Stimulated activated naive CD8-positive, alpha-beta T cell treated with anti-CD3 and anti-CD28 coated beads, Interleukin-15, Interleukin-2, amounts not matched to agents 100 ng/mL and 50 ng/mL, for 24 hours (primary cell): ENCODE measurements around the gene MATN1.

Source experiments
- H3K27ac Mint-ChIP-seq: one replicate; pipeline ENCODE4 v1.8.0; 2021; ENCODE audit warnings: mild to moderate bottlenecking, mixed read lengths
- H3K27me3 Mint-ChIP-seq: one replicate; pipeline ENCODE4 v1.8.0; 2021; ENCODE audit warnings: mixed read lengths
- H3K36me3 Mint-ChIP-seq: one replicate; pipeline ENCODE4 v1.8.0; 2021; ENCODE audit warnings: low read depth, mixed read lengths
- H3K4me1 Mint-ChIP-seq: one replicate; pipeline ENCODE4 v1.8.0; 2021; ENCODE audit warnings: low read depth, mixed read lengths
- H3K4me3 Mint-ChIP-seq: one replicate; pipeline ENCODE4 v1.8.0; 2021; ENCODE audit warnings: mild to moderate bottlenecking, mixed read lengths
- H3K9me3 Mint-ChIP-seq: one replicate; pipeline ENCODE4 v1.8.0; 2021; ENCODE audit warnings: mixed read lengths

MATN1 gene

DNA sequence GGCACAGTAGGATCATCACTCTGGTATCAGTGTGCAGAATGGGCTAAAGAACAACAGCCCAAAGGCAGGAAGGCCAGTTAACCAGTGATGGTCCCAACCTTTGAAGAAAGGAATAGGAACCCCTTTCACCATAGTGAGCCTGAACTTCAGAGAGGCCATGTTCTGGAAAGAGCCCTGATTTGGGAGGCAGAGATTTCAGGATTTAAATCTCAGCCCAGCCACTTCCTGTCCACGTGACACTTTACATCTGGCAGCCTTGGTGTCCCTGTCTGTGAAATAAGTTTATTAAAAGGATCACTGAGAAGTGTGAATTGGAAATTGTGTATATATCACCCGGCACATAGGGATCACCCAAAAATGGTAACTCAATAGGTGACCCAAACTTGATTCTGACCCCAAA is 13.0 kb downstream of the MATN1 start:
- peaks cover under 1% of the 10 kb centered on the region for H3K36me3 Mint-ChIP-seq
- peaks cover 10% of the 10 kb centered on the region for H3K27me3 Mint-ChIP-seq
- no peak overlapping the region for H3K4me3 Mint-ChIP-seq
- no peak overlapping the region for H3K27ac Mint-ChIP-seq
- no peaks in the 10 kb centered on the region for H3K4me1 Mint-ChIP-seq
- H3K9me3 Mint-ChIP-seq: no peaks in the 10 kb centered on the region

DNA sequence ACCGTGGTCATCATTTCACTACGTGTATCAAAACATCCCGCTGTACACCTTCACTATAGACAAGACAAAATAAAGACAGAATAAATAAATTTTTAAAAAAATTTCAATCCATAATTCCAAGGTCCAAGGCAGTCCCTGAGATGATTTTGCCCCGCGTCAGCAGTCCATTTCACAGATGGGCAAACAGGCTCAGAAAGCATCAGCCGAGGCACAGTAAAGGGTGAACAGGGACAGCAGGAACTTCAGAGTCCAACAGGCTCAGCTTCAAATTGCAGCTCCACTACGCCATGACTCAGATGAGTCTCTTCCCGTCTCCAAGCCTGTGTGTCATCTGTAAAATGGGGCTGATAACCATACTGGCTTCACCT is 15.0 kb downstream of the MATN1 start:
- H3K27ac Mint-ChIP-seq: no peak overlapping the region
- H3K9me3 Mint-ChIP-seq: no peaks in the 10 kb centered on the region
- H3K4me1 Mint-ChIP-seq: no peaks in the 10 kb centered on the region
- H3K4me3 Mint-ChIP-seq: no peak overlapping the region
- peaks cover 10% of the 10 kb centered on the region for H3K27me3 Mint-ChIP-seq
- no peaks in the 10 kb centered on the region for H3K36me3 Mint-ChIP-seq

- H3K9me3 Mint-ChIP-seq: no peaks in the 10 kb centered on the region
- peaks cover 10% of the 10 kb centered on the region for H3K27me3 Mint-ChIP-seq
- H3K27ac Mint-ChIP-seq: no peak overlapping the region
- H3K36me3 Mint-ChIP-seq: no peaks in the 10 kb centered on the region
- H3K4me3 Mint-ChIP-seq: no peak overlapping the region
- H3K4me1 Mint-ChIP-seq: no peaks in the 10 kb centered on the region
Measured at GRCh38 chr1:30707412-30708360, 15.7 kb downstream of the MATN1 start.

GRCh38 chr1:30706528-30706927 is 16.9 kb downstream of the MATN1 start:
- Mint-ChIP-seq H3K4me3 (no peak overlapping the region), H3K4me1 (no peaks in the 10 kb centered on the region)

GRCh38 chr1:30705698-30706097 is 17.7 kb downstream of the MATN1 start:
- H3K36me3 Mint-ChIP-seq: no peaks in the 10 kb centered on the region
- no peak overlapping the region for H3K27ac Mint-ChIP-seq
- no peaks in the 10 kb centered on the region for H3K9me3 Mint-ChIP-seq
- no peaks in the 10 kb centered on the region for H3K4me1 Mint-ChIP-seq
- no peak overlapping the region for H3K4me3 Mint-ChIP-seq
- peaks cover 10% of the 10 kb centered on the region for H3K27me3 Mint-ChIP-seq

More at GRCh38 chr1:30706528-30706927, 16.9 kb downstream of the MATN1 start:
- H3K27ac Mint-ChIP-seq: no peak overlapping the region
- no peaks in the 10 kb centered on the region for H3K9me3 Mint-ChIP-seq
- no peaks in the 10 kb centered on the region for H3K36me3 Mint-ChIP-seq
- peaks cover 10% of the 10 kb centered on the region for H3K27me3 Mint-ChIP-seq

DNA sequence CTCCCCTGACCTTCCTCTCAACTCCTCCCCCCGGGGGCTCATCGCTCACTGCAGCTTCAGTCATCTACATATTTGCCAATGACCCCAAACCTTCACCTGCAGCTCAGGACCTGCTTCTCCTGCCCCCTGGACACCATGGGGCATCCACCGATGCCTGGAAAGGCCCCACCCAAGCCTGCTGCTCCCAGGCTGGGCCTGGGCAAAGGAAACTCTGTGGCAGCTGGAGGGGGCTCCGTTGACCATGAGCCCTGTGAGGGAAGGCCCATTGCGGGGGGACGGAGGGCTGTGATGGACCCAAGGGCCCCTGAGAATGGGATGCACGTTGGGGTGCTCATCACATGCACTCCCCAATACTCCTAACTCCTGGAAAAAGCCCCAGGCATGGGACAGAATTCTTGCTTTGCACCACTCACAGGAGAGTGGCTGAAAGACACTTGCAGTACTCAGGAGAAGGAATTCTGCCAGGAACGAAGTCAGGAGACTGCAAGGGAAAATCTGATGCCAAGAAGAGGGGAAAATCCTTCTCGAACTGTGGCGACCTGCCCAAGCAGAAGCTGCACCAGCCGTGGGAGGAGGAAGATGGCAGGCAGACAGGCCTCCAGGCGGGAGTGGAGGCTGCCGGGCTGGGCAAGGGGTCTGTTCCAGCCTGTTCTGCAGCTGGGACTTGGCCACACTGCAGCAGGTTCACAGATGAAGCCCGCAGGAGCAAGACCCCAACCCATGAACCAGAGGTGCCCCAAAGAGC is 18.4 kb downstream of the MATN1 start:
- H3K36me3 Mint-ChIP-seq: no peaks in the 10 kb centered on the region
- peaks cover 10% of the 10 kb centered on the region for H3K27me3 Mint-ChIP-seq
- H3K4me3 Mint-ChIP-seq: no peak overlapping the region
- H3K4me1 Mint-ChIP-seq: no peaks in the 10 kb centered on the region
- H3K27ac Mint-ChIP-seq: no peak overlapping the region
- no peaks in the 10 kb centered on the region for H3K9me3 Mint-ChIP-seq

DNA sequence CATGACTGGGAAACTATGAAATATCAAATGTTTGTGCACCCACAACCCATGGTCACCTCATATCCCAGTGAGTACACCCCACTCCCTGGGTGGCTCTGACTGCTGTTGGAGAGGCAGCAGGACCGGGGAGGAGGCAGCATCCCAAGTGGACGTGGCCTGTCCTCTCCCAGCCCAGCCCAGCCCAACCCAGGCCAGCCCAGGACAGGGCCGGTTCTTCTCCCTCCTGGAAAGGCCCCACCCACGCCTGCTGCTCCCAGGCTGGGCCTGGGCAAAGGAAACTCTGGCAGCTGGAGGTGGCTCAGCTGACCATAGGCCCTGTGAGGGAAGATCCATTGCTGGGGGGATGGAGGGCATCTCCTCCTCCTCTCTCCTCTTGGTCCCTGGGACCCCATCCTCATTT is 19.1 kb downstream of the MATN1 start:
- Mint-ChIP-seq H3K27me3 (peaks cover 7% of the 10 kb centered on the region), H3K27ac (no peak overlapping the region), H3K36me3 (no peaks in the 10 kb centered on the region), H3K4me3 (no peak overlapping the region), H3K9me3 (no peaks in the 10 kb centered on the region), H3K4me1 (no peaks in the 10 kb centered on the region)

GRCh38 chr1:30702823-30703222 is 20.6 kb downstream of the MATN1 start:
- H3K4me1 Mint-ChIP-seq: no peaks in the 10 kb centered on the region
- no peaks in the 10 kb centered on the region for H3K9me3 Mint-ChIP-seq
- H3K27ac Mint-ChIP-seq: no peak overlapping the region
- H3K36me3 Mint-ChIP-seq: no peaks in the 10 kb centered on the region
- H3K4me3 Mint-ChIP-seq: no peak overlapping the region
- peaks cover 3% of the 10 kb centered on the region for H3K27me3 Mint-ChIP-seq

DNA sequence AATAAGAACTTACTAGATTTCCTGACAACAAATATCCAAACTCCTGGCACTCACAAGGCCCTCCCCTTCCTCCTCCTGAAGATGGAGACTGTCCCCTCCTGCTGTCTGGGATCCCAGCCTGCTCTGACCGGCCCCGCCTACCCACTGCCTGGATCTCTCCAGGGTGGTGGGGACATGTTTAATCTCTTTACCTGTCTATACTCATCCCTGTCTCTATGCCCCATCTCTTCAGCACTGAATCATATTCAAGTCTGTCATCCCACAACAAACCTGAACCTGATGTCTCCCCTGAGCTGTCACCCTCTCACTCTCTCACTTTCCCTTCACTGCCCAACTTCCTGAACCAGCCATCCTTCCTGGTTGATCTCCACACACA is 22.1 kb downstream of the MATN1 start:
- H3K9me3 Mint-ChIP-seq: no peaks in the 10 kb centered on the region
- H3K4me3 Mint-ChIP-seq: no peak overlapping the region
- H3K27ac Mint-ChIP-seq: no peak overlapping the region
- no peaks in the 10 kb centered on the region for H3K4me1 Mint-ChIP-seq
- no peaks in the 10 kb centered on the region for H3K36me3 Mint-ChIP-seq
- peaks cover 3% of the 10 kb centered on the region for H3K27me3 Mint-ChIP-seq

- H3K27ac Mint-ChIP-seq: no peak overlapping the region
- H3K4me3 Mint-ChIP-seq: no peak overlapping the region
- no peaks in the 10 kb centered on the region for H3K9me3 Mint-ChIP-seq
- H3K36me3 Mint-ChIP-seq: no peaks in the 10 kb centered on the region
- peaks cover under 1% of the 10 kb centered on the region for H3K27me3 Mint-ChIP-seq
- H3K4me1 Mint-ChIP-seq: no peaks in the 10 kb centered on the region
Measured at GRCh38 chr1:30700528-30701257, 22.7 kb downstream of the MATN1 start.

DNA sequence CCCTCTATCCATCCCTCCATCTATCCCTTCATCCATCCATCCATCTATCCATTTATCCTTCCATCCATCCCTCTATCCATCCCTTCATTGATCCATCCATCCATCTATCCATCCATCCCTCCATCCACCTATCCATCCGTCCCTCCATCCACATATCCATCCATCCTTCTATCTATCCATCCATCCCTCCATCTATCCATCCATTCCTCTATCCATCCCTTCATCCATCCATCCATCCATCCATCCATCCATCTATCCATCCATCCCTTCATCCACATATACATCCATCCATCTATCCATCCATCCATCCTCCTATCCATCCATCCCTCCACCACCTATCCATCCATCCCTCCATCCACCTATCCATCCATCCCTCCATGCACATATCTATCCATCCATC is 23.6 kb downstream of the MATN1 start:
- no peaks in the 10 kb centered on the region for H3K4me1 Mint-ChIP-seq
- no peaks in the 10 kb centered on the region for H3K9me3 Mint-ChIP-seq
- H3K36me3 Mint-ChIP-seq: no peaks in the 10 kb centered on the region

GRCh38 chr1:30698401-30698981 is 24.9 kb downstream of the MATN1 start:
- no peaks in the 10 kb centered on the region for H3K36me3 Mint-ChIP-seq
- H3K4me3 Mint-ChIP-seq: no peak overlapping the region
- no peaks in the 10 kb centered on the region for H3K4me1 Mint-ChIP-seq
- H3K9me3 Mint-ChIP-seq: no peaks in the 10 kb centered on the region
- H3K27ac Mint-ChIP-seq: no peak overlapping the region
- no peaks in the 10 kb centered on the region for H3K27me3 Mint-ChIP-seq

More for the DNA sequence above, 23.6 kb downstream of the MATN1 start:
- H3K27ac Mint-ChIP-seq: no peak overlapping the region
- H3K4me3 Mint-ChIP-seq: no peak overlapping the region
- no peaks in the 10 kb centered on the region for H3K27me3 Mint-ChIP-seq

- H3K9me3 Mint-ChIP-seq: no peaks in the 10 kb centered on the region
- H3K4me1 Mint-ChIP-seq: no peaks in the 10 kb centered on the region
Measured at GRCh38 chr1:30697571-30698376, 25.6 kb downstream of the MATN1 start.

GRCh38 chr1:30696831-30697230 is 26.6 kb downstream of the MATN1 start:
- Mint-ChIP-seq H3K36me3 (no peaks in the 10 kb centered on the region), H3K27ac (no peak overlapping the region), H3K9me3 (no peaks in the 10 kb centered on the region), H3K4me3 (no peak overlapping the region), H3K4me1 (no peaks in the 10 kb centered on the region), H3K27me3 (peaks cover 1% of the 10 kb centered on the region)

More at GRCh38 chr1:30697571-30698376, 25.6 kb downstream of the MATN1 start:
- no peak overlapping the region for H3K4me3 Mint-ChIP-seq
- H3K27ac Mint-ChIP-seq: no peak overlapping the region
- H3K36me3 Mint-ChIP-seq: no peaks in the 10 kb centered on the region
- no peaks in the 10 kb centered on the region for H3K27me3 Mint-ChIP-seq
